ENCODE results near the gene ITPK1.

The ITPK1 gene

DNA sequence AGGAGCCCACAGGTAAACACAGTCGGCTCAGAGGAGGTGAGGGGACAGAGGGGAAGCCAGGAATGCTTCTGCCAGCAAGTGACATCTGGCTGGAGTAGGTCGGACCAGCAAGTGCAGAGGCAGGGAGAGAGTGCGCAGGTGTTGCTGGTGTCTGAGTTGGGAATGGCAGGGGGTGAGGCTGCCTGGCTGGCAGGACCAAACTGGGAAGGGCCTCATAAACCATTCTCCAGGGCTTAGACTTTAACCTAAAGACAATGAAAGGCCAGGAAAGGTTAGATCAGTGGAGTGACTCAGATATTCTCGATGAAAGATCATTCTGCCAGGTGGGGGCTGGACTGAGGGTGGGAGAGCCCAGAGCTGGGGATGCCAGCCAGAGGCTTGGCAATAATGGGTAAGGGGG, 66.4 kb downstream of the ITPK1 start:
- H3K36me3 ChIP-seq (ENCODE audit: insufficient read depth, low read length): 0 out of 2 replicates have a peak, but pooled peaks cover 6% of the 10 kb centered on the region
- no peaks in the 10 kb centered on the region; the same call in none of the 2 replicates for H3K79me2 ChIP-seq (ENCODE audit: insufficient read depth, low read length)
- H3K9ac ChIP-seq (ENCODE audit: low read depth, low read length): no peak overlapping the region
- H3K4me3 ChIP-seq (ENCODE audit: low read depth in 1 of 2, low read length in 2 of 2): no peak overlapping the region
- H3K4me2 ChIP-seq (ENCODE audit: insufficient read depth, low read length): no peak overlapping the region
- DNase-seq (no peak), ATAC-seq (ENCODE audit: insufficient read depth, low read depth) (no peak)
- no peaks in the 10 kb centered on the region for H3K4me1 ChIP-seq (ENCODE audit: insufficient read depth, low read length)
- no peaks in the 10 kb centered on the region for H3K9me3 ChIP-seq (ENCODE audit: insufficient read depth, low read length, severe bottlenecking)
- H3K27me3 ChIP-seq (ENCODE audit: insufficient read depth, low read length, poor library complexity): no peaks in the 10 kb centered on the region
- TF ChIP-seq EZH2 (IDR thresholded peaks at IDR 0.05; ENCODE audit: borderline replicate concordance, low read depth, low read length, severe bottlenecking): no peak
- TF ChIP-seq, protein P1, sequence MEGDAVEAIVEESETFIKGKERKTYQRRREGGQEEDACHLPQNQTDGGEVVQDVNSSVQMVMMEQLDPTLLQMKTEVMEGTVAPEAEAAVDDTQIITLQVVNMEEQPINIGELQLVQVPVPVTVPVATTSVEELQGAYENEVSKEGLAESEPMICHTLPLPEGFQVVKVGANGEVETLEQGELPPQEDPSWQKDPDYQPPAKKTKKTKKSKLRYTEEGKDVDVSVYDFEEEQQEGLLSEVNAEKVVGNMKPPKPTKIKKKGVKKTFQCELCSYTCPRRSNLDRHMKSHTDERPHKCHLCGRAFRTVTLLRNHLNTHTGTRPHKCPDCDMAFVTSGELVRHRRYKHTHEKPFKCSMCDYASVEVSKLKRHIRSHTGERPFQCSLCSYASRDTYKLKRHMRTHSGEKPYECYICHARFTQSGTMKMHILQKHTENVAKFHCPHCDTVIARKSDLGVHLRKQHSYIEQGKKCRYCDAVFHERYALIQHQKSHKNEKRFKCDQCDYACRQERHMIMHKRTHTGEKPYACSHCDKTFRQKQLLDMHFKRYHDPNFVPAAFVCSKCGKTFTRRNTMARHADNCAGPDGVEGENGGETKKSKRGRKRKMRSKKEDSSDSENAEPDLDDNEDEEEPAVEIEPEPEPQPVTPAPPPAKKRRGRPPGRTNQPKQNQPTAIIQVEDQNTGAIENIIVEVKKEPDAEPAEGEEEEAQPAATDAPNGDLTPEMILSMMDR (IDR thresholded peaks at IDR 0.05; ENCODE audit: borderline replicate concordance, extremely low read depth, low read length, poor library complexity, severe bottlenecking): no peak
- peaks cover 38% of the 10 kb centered on the region for H4K20me1 ChIP-seq (ENCODE audit: insufficient read depth, low read length)
- no peak overlapping the region for H2AFZ ChIP-seq (ENCODE audit: low read depth, low read length)
- H3K27ac ChIP-seq (ENCODE audit: low read length): no peak overlapping the region

- Histone ChIP-seq H4K20me1 (ENCODE audit: insufficient read depth, low read length) (peaks cover 38% of the 10 kb centered on the region), H3K4me1 (ENCODE audit: insufficient read depth, low read length) (no peaks in the 10 kb centered on the region), H3K36me3 (ENCODE audit: insufficient read depth, low read length) (0 out of 2 replicates have a peak, but pooled peaks cover 6% of the 10 kb centered on the region), H3K27ac (ENCODE audit: low read length) (no peak overlapping the region), H3K9me3 (ENCODE audit: insufficient read depth, low read length, severe bottlenecking) (no peaks in the 10 kb centered on the region), H3K4me2 (ENCODE audit: insufficient read depth, low read length) (no peak overlapping the region), H3K4me3 (ENCODE audit: low read depth in 1 of 2, low read length in 2 of 2) (no peak overlapping the region), H3K27me3 (ENCODE audit: insufficient read depth, low read length, poor library complexity) (no peaks in the 10 kb centered on the region), H2AFZ (ENCODE audit: low read depth, low read length) (no peak overlapping the region), H3K9ac (ENCODE audit: low read depth, low read length) (no peak overlapping the region), H3K79me2 (ENCODE audit: insufficient read depth, low read length) (no peaks in the 10 kb centered on the region; the same call in none of the 2 replicates)
- DNase-seq: no peak
- ATAC-seq (ENCODE audit: insufficient read depth, low read depth): no peak
- TF ChIP-seq EZH2 (IDR thresholded peaks at IDR 0.05; ENCODE audit: borderline replicate concordance, low read depth, low read length, severe bottlenecking): no peak
- TF ChIP-seq, protein P1 (IDR thresholded peaks at IDR 0.05; ENCODE audit: borderline replicate concordance, extremely low read depth, low read length, poor library complexity, severe bottlenecking): no peak
Measured at GRCh38 chr14:93048843-93049242, 66.9 kb downstream of the ITPK1 start.

DNA sequence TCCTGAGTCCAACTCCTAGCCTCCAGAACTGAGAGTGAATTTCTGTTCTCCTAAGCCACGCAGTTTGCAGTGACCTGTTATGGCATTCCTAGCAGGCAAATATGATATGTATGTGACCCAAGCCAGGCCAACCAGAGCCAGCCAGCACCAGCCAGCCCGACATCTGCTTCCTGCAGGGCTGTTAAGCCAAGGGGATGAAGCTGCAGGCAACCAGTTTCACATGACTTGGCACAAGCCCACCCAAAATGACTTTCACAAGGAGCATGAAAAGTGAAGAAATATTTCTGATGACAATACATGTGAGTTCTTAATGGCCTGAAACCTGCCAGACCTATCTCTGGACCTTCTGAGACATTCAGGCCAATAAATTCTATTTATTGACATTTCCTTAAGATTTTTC, 68.1 kb downstream of the ITPK1 start:
- no peak for TF ChIP-seq EZH2 (IDR thresholded peaks at IDR 0.05; ENCODE audit: borderline replicate concordance, low read depth, low read length, severe bottlenecking)
- TF ChIP-seq, protein P1 (IDR thresholded peaks at IDR 0.05; ENCODE audit: borderline replicate concordance, extremely low read depth, low read length, poor library complexity, severe bottlenecking): no peak

More for the DNA sequence above, 68.1 kb downstream of the ITPK1 start:
- Histone ChIP-seq H4K20me1 (ENCODE audit: insufficient read depth, low read length) (peaks cover 40% of the 10 kb centered on the region; the same call in 1 of the 2 replicates), H3K79me2 (ENCODE audit: insufficient read depth, low read length) (no peaks in the 10 kb centered on the region; the same call in none of the 2 replicates), H3K4me2 (ENCODE audit: insufficient read depth, low read length) (no peak overlapping the region), H3K36me3 (ENCODE audit: insufficient read depth, low read length) (0 out of 2 replicates have a peak, but pooled peaks cover 6% of the 10 kb centered on the region), H3K9me3 (ENCODE audit: insufficient read depth, low read length, severe bottlenecking) (no peaks in the 10 kb centered on the region), H3K27me3 (ENCODE audit: insufficient read depth, low read length, poor library complexity) (no peaks in the 10 kb centered on the region), H3K27ac (ENCODE audit: low read length) (no peak overlapping the region), H3K4me3 (ENCODE audit: low read depth in 1 of 2, low read length in 2 of 2) (no peak overlapping the region), H2AFZ (ENCODE audit: low read depth, low read length) (no peak overlapping the region), H3K9ac (ENCODE audit: low read depth, low read length) (no peak overlapping the region), H3K4me1 (ENCODE audit: insufficient read depth, low read length) (no peaks in the 10 kb centered on the region)
- ATAC-seq (ENCODE audit: insufficient read depth, low read depth) (no peak), DNase-seq (no peak)

Data from DND-41 (cell line).